HUES48 (cell line): ENCODE measurements around the gene WIPI1.
"Not testable (repeated sequence)": the region's sequence is repeated elsewhere in the genome, so short reads cannot be mapped to it uniquely, and the experiment has no call there.

Experiments used
- H3K27ac ChIP-seq: one replicate; pipeline ENCODE4 v1.7.0; 2013; ENCODE audit warnings: low read depth, low read length, inconsistent platforms
- H3K27me3 ChIP-seq: 2 replicates; pipeline ENCODE4 v1.6.1; 2013; ENCODE audit warnings: mild to moderate bottlenecking, low read length; ENCODE audit not compliant: control insufficient read depth, insufficient read depth
- H3K36me3 ChIP-seq: 2 replicates; pipeline ENCODE4 v1.6.1; 2013; ENCODE audit warnings: low read length; ENCODE audit not compliant: control insufficient read depth, insufficient read depth
- H3K4me1 ChIP-seq: 2 replicates; pipeline ENCODE4 v1.6.1; 2013; ENCODE audit warnings: mild to moderate bottlenecking, low read length; ENCODE audit not compliant: control insufficient read depth, insufficient read depth
- H3K4me3 ChIP-seq: 2 replicates; pipeline ENCODE4 v1.5.1; 2013; ENCODE audit warnings: mild to moderate bottlenecking, low read depth, low read length
- H3K9ac ChIP-seq: 2 replicates; pipeline ENCODE4 v1.6.1; 2013; ENCODE audit warnings: mild to moderate bottlenecking, low read depth, low read length, moderate library complexity
- H3K9me3 ChIP-seq: 2 replicates; pipeline ENCODE4 v1.6.1; 2013; ENCODE audit warnings: low read length; ENCODE audit not compliant: control insufficient read depth, insufficient read depth

WIPI1 gene

GRCh38 chr17:68407656-68408055 lies 49.6 kb downstream of the WIPI1 start:
- not testable (repeated sequence) for H3K27ac ChIP-seq, H3K27me3 ChIP-seq, H3K36me3 ChIP-seq, H3K4me3 ChIP-seq, H3K9ac ChIP-seq, H3K4me1 ChIP-seq, H3K9me3 ChIP-seq

DNA sequence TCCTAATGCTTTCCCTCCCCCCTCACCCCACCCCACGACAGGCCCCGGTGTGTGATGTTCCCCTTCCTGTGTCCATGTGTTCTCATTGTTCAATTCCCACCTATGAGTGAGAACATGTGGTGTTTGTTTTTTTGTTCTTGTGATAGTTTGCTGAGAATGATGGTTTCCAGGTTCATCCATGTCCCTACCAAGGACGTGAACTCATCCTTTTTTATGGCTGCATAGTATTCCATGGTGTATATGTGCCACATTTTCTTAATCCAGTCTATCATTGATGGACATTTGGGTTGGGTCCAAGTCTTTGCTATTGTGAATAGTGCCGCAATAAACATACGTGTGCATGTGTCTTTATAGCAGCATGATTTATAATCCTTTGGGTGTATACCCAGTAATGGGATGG lies 53.5 kb downstream of the WIPI1 start:
- not testable (repeated sequence) for H3K27ac ChIP-seq, H3K4me3 ChIP-seq, H3K9ac ChIP-seq, H3K36me3 ChIP-seq, H3K27me3 ChIP-seq, H3K4me1 ChIP-seq, H3K9me3 ChIP-seq

- H3K36me3 ChIP-seq: no peaks in the 10 kb centered on the region
- H3K4me1 ChIP-seq: peaks cover 9% of the 10 kb centered on the region; the same call in 1 of the 2 replicates
- no peak overlapping the region for H3K9ac ChIP-seq
- no peaks in the 10 kb centered on the region for H3K27me3 ChIP-seq
- no peak overlapping the region for H3K27ac ChIP-seq
- H3K4me3 ChIP-seq: no peak overlapping the region
- H3K9me3 ChIP-seq: no peaks in the 10 kb centered on the region
Observed at GRCh38 chr17:68403122-68403521, 54.2 kb downstream of the WIPI1 start.

- Histone ChIP-seq H3K9me3 (no peaks in the 10 kb centered on the region), H3K4me3 (no peak overlapping the region), H3K27ac (no peak overlapping the region), H3K36me3 (no peaks in the 10 kb centered on the region), H3K9ac (no peak overlapping the region), H3K27me3 (no peaks in the 10 kb centered on the region), H3K4me1 (peaks cover 9% of the 10 kb centered on the region; the same call in 1 of the 2 replicates)
Observed at GRCh38 chr17:68401288-68401687, 56.0 kb downstream of the WIPI1 start.

GRCh38 chr17:68400404-68400735 lies 56.9 kb downstream of the WIPI1 start:
- H3K27ac ChIP-seq: no peak overlapping the region
- H3K4me3 ChIP-seq: no peak overlapping the region
- no peak overlapping the region for H3K9ac ChIP-seq
- H3K36me3 ChIP-seq: no peaks in the 10 kb centered on the region
- H3K4me1 ChIP-seq: peaks cover 9% of the 10 kb centered on the region; the same call in 1 of the 2 replicates
- no peaks in the 10 kb centered on the region for H3K27me3 ChIP-seq
- H3K9me3 ChIP-seq: no peaks in the 10 kb centered on the region

DNA sequence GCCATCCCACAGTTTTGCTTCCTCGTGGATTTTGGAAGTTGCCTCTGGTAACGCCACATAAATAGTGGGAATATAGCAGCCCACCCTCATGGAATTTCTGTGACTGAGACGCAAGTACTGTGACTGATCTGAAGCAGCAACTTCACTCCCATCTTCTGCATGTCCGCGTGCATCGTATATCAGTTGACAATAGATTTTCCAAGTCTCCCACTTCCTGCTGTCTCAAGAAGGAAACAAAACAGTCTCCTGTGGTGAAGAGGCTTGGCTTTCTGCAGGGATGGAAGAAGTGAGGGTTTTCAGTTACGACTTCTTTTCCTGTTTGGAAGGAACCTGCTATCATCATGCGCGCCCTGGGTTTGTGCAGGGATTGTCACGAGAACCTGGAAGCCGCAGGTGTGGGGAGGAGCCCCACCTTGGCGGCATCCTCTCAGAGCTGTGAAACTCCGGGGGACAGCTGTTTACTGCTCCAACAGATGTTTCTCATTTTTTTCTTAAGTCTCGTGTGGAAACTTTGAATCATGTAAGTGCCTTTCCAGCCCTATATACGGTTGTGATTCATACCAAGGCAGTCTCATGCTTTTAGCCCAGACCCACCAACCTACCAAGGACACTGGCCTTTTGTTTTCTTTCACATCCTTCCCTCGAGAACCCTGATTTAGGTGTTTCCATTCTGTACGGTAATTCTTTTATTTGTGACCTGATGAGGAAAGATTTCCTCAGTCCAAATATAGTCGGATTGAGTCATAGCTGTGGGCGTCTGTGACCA lies 57.5 kb downstream of the WIPI1 start:
- Histone ChIP-seq H3K27me3 (no peaks in the 10 kb centered on the region), H3K27ac (no peak overlapping the region), H3K4me3 (no peak overlapping the region), H3K9me3 (no peaks in the 10 kb centered on the region), H3K9ac (no peak overlapping the region), H3K36me3 (no peaks in the 10 kb centered on the region), H3K4me1 (peaks cover 9% of the 10 kb centered on the region; the same call in 1 of the 2 replicates)

- H3K4me1 ChIP-seq: peaks cover 9% of the 10 kb centered on the region; the same call in 1 of the 2 replicates
- no peak overlapping the region for H3K4me3 ChIP-seq
- H3K9me3 ChIP-seq: no peaks in the 10 kb centered on the region
- no peak overlapping the region for H3K27ac ChIP-seq
- H3K27me3 ChIP-seq: no peaks in the 10 kb centered on the region
- H3K36me3 ChIP-seq: no peaks in the 10 kb centered on the region
- no peak overlapping the region for H3K9ac ChIP-seq
Observed at GRCh38 chr17:68398691-68399637, 58.3 kb downstream of the WIPI1 start.

GRCh38 chr17:68397108-68397536 lies 60.2 kb downstream of the WIPI1 start:
- no peak overlapping the region for H3K4me3 ChIP-seq
- peaks cover 9% of the 10 kb centered on the region; the same call in 1 of the 2 replicates for H3K4me1 ChIP-seq
- no peaks in the 10 kb centered on the region for H3K27me3 ChIP-seq
- H3K9ac ChIP-seq: no peak overlapping the region
- H3K27ac ChIP-seq: no peak overlapping the region
- no peaks in the 10 kb centered on the region for H3K36me3 ChIP-seq
- no peaks in the 10 kb centered on the region for H3K9me3 ChIP-seq

DNA sequence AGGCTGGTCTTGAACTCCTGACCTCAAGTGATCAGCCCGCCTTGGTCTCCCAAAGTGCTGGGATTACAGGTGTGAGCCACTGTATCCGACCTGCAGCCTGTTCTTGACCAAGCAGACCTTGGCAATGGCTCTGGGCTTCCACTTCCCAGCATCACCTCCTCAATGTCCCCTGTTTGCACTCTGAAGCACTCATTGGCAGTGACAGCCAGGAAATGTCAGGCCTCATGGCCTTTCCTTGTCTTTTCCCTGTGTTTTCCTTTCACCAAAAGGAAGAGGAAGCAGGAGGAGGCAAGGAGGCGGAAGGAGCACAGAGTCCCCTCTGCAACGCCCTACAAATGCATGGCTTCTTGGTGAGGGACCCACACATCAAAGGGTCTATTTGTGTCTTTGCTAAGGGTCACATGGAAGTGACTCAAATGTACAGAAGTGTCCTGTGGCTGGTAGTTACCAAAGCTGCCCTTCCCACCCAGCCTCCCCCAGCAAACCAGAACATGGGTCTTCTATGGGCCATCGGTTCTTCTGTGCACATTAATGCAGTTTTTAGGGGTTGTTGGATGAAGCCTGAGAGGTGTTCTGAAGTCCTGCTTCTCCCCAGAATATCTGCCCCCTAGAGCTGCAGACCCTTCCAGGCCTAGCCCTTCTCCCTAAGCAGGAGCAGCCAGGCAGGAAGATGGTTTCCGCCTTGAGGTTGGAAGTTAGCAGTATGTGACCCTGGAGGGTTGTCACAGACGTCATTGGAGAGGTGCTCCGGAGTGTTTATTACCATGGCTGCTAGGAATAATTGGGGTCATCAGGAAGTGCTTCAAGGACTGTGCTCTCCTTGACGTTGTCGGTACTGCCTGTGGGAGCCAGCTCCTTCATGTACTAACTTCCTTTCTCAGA lies 60.8 kb downstream of the WIPI1 start:
- H3K36me3 ChIP-seq: no peaks in the 10 kb centered on the region
- H3K4me1 ChIP-seq: peaks cover 9% of the 10 kb centered on the region; the same call in 1 of the 2 replicates
- H3K27ac ChIP-seq: no peak overlapping the region
- no peaks in the 10 kb centered on the region for H3K9me3 ChIP-seq
- no peaks in the 10 kb centered on the region for H3K27me3 ChIP-seq
- H3K9ac ChIP-seq: no peak overlapping the region
- H3K4me3 ChIP-seq: no peak overlapping the region

- no peaks in the 10 kb centered on the region for H3K27me3 ChIP-seq
- H3K9ac ChIP-seq: no peak overlapping the region
- H3K4me1 ChIP-seq: peaks cover 9% of the 10 kb centered on the region; the same call in 1 of the 2 replicates
- H3K36me3 ChIP-seq: no peaks in the 10 kb centered on the region
- H3K9me3 ChIP-seq: no peaks in the 10 kb centered on the region
- no peak overlapping the region for H3K4me3 ChIP-seq
- no peak overlapping the region for H3K27ac ChIP-seq
Observed at GRCh38 chr17:68394608-68395331, 62.5 kb downstream of the WIPI1 start.
